Measurements from ENCODE around the gene MPP3. TPM values are rescaled to one million over a fixed set of nuclear protein-coding genes. Genes with fewer than 3 reads are reported as not detected.
A peak's percentile ranks its signal among the peaks of the same experiment; 100 is the strongest.

Gene MPP3
- total RNA-seq, 1 experiment from 2014 or later, result 11.3 TPM

DNA sequence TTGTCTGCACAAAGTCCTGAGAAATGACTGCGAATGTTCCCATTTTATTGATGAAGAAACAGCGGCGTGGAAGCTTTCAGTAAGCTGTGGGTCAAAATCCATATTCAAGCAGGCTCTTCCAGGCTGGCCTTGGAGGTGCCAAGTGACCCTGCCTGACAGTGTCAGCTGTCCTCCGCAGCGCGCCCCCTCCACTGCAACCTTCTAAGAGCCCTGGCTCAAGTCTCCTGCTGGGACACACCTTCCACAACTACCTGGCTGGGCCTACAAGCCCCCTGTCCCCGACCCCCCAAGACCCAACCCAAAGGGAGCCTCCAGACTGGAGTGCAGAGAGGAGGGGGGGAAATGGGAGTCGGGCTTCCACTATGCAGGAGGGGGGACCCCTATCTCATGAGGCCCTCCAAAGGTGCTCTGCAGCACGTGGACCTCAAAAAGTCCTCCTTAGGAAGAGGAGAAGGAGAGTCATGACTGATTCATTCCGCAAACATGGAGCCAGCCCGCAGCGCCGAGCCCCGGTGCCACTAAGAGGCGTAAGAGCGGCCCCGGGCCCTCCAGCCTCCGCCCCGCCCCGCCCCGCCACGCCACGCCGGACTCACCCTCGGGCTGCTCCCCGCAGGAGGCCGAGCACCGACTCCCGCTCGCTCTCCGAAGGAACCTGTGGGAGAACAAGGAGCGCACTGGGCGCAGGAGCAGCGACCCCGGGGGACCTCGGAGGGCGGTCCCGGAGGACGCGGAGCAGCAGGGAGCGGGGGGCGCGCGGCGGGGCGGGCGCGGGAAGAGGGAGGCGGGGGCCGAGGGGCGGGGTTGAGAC, 574 bp downstream of the MPP3 start:
- CTCF ChIA-PET, result interaction anchor here (0.9 to 7.8 kb wide), 3 partner anchors 9 to 73 kb away, joined by 3 to 45 read pairs (median 4); partner anchors contain the start of gene CD300LG
- no peak for TF ChIP-seq NR2C2 (CRISPR knock-in tag; IDR thresholded peaks at IDR 0.05)
- TF ChIP-seq, protein P1, sequence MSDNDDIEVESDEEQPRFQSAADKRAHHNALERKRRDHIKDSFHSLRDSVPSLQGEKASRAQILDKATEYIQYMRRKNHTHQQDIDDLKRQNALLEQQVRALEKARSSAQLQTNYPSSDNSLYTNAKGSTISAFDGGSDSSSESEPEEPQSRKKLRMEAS (CRISPR knock-in tag; IDR thresholded peaks at IDR 0.05), result peak; percentile 28
- TF ChIP-seq, protein P2, sequence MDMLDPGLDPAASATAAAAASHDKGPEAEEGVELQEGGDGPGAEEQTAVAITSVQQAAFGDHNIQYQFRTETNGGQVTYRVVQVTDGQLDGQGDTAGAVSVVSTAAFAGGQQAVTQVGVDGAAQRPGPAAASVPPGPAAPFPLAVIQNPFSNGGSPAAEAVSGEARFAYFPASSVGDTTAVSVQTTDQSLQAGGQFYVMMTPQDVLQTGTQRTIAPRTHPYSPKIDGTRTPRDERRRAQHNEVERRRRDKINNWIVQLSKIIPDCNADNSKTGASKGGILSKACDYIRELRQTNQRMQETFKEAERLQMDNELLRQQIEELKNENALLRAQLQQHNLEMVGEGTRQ (CRISPR knock-in tag; IDR thresholded peaks at IDR 0.05), result no peak
- peaks cover 26% of the 10 kb centered on the region for H3K4me1 Mint-ChIP-seq
- peaks cover 36% of the 10 kb centered on the region for H3K27me3 Mint-ChIP-seq (ENCODE audit: low read depth)
- peaks cover 20% of the 10 kb centered on the region for H3K36me3 Mint-ChIP-seq
- POLR2A ChIA-PET, result no interaction called here
- H3K9me3 Mint-ChIP-seq, result peaks cover 10% of the 10 kb centered on the region
- DNase-seq (ENCODE audit: low spot score) (peak; percentile 40), ATAC-seq (peak; percentile 36)
- H3K27ac Mint-ChIP-seq, result no peak overlapping the region
- peak overlapping the region; percentile 81 for H3K4me3 Mint-ChIP-seq

DNA sequence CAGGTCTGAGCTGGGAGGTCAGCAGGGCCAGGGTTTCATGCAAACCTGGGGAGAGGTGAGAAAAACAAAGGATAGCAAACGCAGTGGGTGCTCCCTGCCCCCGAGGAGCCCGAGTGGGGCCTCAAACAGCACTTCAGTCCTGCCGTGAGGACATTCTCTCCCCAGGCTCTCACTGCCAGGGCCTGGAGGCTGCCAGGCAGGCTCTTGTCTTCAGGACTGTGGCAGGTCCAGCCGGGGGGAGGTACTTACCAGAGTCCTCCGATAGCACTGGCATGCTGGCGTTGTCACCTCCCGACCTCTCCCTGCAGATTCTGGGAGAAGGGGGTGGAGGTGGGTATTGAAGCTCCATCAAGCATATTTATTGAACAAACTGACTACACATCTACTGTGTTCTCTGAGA, 1.3 kb downstream of the MPP3 start:
- no peak for DNase-seq (ENCODE audit: low spot score)
- Mint-ChIP-seq H3K4me1 (peaks cover 26% of the 10 kb centered on the region), H3K9me3 (peaks cover 10% of the 10 kb centered on the region), H3K36me3 (peaks cover 21% of the 10 kb centered on the region), H3K4me3 (peak overlapping the region; percentile 81), H3K27me3 (ENCODE audit: low read depth) (peaks cover 36% of the 10 kb centered on the region), H3K27ac (no peak overlapping the region)
- POLR2A ChIA-PET, result no interaction called here
- no peak for ATAC-seq
- TF ChIP-seq MYBL2 (CRISPR knock-in tag; IDR thresholded peaks at IDR 0.05), result no peak
- TF ChIP-seq SP1 (CRISPR knock-in tag; conservative IDR thresholded peaks at IDR 0.05), result no peak
- TF ChIP-seq, protein P3, sequence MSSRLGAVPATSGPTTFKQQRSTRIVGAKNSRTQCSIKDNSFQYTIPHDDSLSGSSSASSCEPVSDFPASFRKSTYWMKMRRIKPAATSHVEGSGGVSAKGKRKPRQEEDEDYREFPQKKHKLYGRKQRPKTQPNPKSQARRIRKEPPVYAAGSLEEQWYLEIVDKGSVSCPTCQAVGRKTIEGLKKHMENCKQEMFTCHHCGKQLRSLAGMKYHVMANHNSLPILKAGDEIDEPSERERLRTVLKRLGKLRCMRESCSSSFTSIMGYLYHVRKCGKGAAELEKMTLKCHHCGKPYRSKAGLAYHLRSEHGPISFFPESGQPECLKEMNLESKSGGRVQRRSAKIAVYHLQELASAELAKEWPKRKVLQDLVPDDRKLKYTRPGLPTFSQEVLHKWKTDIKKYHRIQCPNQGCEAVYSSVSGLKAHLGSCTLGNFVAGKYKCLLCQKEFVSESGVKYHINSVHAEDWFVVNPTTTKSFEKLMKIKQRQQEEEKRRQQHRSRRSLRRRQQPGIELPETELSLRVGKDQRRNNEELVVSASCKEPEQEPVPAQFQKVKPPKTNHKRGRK (CRISPR knock-in tag; IDR thresholded peaks at IDR 0.05; ENCODE audit: borderline replicate concordance), result no peak
- TF ChIP-seq, protein P4, sequence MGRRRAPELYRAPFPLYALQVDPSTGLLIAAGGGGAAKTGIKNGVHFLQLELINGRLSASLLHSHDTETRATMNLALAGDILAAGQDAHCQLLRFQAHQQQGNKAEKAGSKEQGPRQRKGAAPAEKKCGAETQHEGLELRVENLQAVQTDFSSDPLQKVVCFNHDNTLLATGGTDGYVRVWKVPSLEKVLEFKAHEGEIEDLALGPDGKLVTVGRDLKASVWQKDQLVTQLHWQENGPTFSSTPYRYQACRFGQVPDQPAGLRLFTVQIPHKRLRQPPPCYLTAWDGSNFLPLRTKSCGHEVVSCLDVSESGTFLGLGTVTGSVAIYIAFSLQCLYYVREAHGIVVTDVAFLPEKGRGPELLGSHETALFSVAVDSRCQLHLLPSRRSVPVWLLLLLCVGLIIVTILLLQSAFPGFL (CRISPR knock-in tag; IDR thresholded peaks at IDR 0.05; ENCODE audit: borderline replicate concordance), result no peak
- TF ChIP-seq TEAD1 (CRISPR knock-in tag; IDR thresholded peaks at IDR 0.05), result no peak
- no peak for TF ChIP-seq TCF7 (CRISPR knock-in tag; IDR thresholded peaks at IDR 0.05; ENCODE audit: low read depth)
- TF ChIP-seq, protein P5, sequence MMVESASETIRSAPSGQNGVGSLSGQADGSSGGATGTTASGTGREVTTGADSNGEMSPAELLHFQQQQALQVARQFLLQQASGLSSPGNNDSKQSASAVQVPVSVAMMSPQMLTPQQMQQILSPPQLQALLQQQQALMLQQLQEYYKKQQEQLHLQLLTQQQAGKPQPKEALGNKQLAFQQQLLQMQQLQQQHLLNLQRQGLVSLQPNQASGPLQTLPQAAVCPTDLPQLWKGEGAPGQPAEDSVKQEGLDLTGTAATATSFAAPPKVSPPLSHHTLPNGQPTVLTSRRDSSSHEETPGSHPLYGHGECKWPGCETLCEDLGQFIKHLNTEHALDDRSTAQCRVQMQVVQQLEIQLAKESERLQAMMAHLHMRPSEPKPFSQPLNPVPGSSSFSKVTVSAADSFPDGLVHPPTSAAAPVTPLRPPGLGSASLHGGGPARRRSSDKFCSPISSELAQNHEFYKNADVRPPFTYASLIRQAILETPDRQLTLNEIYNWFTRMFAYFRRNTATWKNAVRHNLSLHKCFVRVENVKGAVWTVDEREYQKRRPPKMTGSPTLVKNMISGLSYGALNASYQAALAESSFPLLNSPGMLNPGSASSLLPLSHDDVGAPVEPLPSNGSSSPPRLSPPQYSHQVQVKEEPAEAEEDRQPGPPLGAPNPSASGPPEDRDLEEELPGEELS (CRISPR knock-in tag; IDR thresholded peaks at IDR 0.05), result no peak
- TF ChIP-seq, protein P6, sequence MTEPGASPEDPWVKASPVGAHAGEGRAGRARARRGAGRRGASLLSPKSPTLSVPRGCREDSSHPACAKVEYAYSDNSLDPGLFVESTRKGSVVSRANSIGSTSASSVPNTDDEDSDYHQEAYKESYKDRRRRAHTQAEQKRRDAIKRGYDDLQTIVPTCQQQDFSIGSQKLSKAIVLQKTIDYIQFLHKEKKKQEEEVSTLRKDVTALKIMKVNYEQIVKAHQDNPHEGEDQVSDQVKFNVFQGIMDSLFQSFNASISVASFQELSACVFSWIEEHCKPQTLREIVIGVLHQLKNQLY (CRISPR knock-in tag; IDR thresholded peaks at IDR 0.05), result no peak
- no peak for TF ChIP-seq KAT7 (CRISPR knock-in tag; IDR thresholded peaks at IDR 0.05; ENCODE audit: borderline replicate concordance)
- TF ChIP-seq ZNF671 (CRISPR knock-in tag; IDR thresholded peaks at IDR 0.05), result no peak
- no peak for TF ChIP-seq ZNF396 (CRISPR knock-in tag; IDR thresholded peaks at IDR 0.05; ENCODE audit: borderline replicate concordance)
- no peak for TF ChIP-seq EMX1 (CRISPR knock-in tag; IDR thresholded peaks at IDR 0.05)
- no peak for TF ChIP-seq SMAD3 (CRISPR knock-in tag; IDR thresholded peaks at IDR 0.05; ENCODE audit: borderline replicate concordance)
- TF ChIP-seq PRRX2 (CRISPR knock-in tag; IDR thresholded peaks at IDR 0.05), result no peak
- no peak for TF ChIP-seq GRHL2 (CRISPR knock-in tag; IDR thresholded peaks at IDR 0.05; ENCODE audit: insufficient replicate concordance, severe bottlenecking)
- CTCF ChIA-PET, result interaction anchor here (0.7 to 7.8 kb wide), 4 partner anchors 10 to 72 kb away, joined by 3 to 45 read pairs (median 4); partner anchors contain the start of gene CD300LG
